Neutrophil (primary cell): ENCODE measurements around the gene APC2.

Source experiments
- H3K27ac ChIP-seq: fragments of 200-600 bp; sonication (generic); 2 replicates; pipeline ENCODE4 v1.5.1; 2016; ENCODE audit warnings: mild to moderate bottlenecking, moderate library complexity
- H3K27me3 ChIP-seq: fragments of 200-600 bp; sonication (generic); 2 replicates; pipeline ENCODE4 v1.6.0; 2016; ENCODE audit warnings: mild to moderate bottlenecking
- H3K36me3 ChIP-seq: fragments of 200-600 bp; sonication (generic); 2 replicates; pipeline ENCODE4 v1.5.1; 2017
- H3K4me1 ChIP-seq, 2 experiments: fragments of 200-600 bp in 1 of 2; sonication (generic) in 1 of 2; 1 replicate in 1 of 2; 2 replicates in 1 of 2; pipeline versions ENCODE4 v1.5.1 to v1.6.1; 2013 to 2016; ENCODE audit warnings: low read depth in 1 of 2, low read length in 1 of 2, mild to moderate bottlenecking in 1 of 2, moderate library complexity in 1 of 2; ENCODE audit not compliant: control insufficient read depth in 1 of 2, insufficient read depth in 1 of 2
- H3K4me3 ChIP-seq, 2 experiments: fragments of 200-600 bp in 1 of 2; sonication (generic) in 1 of 2; 1 replicate in 1 of 2; 2 replicates in 1 of 2; pipeline ENCODE4 v1.5.1; 2013 to 2016; ENCODE audit warnings: low read depth in 1 of 2, low read length in 1 of 2, mild to moderate bottlenecking in 1 of 2, moderate library complexity in 1 of 2
- H3K9me3 ChIP-seq: fragments of 200-600 bp; sonication (generic); 2 replicates; pipeline ENCODE4 v1.5.1; 2016
- TF ChIP-seq, protein P1 (sequence below): fragments of 200-600 bp; sonication (generic); IDR thresholded peaks from 2 replicates; pipeline ENCODE4 v1.5.1; 2016; ENCODE audit warnings: antibody characterized with exemption

Gene APC2

DNA sequence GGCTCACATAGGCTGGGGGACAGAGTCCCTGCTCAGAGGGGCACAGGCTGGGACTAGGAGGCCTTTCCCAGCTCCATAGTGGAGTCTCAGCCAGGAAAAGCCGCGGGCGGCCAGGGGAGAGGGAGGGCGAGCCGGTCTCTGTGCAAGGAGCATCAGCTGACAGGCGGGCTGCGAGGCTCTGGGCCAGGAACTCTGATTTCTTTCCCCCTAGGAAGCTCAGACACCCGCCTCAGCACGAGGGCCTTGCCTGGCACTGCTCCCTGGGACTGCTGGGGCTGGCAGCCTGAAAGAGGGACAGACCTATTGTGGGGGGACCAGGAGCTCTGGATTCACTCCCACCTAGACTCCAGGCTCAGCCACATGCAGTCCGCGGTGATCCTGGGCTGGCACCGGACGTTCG lies 71.7 kb downstream of the APC2 start:
- no peaks in the 10 kb centered on the region for H3K36me3 ChIP-seq
- H3K4me3 ChIP-seq: no peak overlapping the region
- no peak overlapping the region for H3K27ac ChIP-seq
- H3K9me3 ChIP-seq: no peaks in the 10 kb centered on the region
- H3K27me3 ChIP-seq: peaks cover 87% of the 10 kb centered on the region
- TF ChIP-seq, protein P1, sequence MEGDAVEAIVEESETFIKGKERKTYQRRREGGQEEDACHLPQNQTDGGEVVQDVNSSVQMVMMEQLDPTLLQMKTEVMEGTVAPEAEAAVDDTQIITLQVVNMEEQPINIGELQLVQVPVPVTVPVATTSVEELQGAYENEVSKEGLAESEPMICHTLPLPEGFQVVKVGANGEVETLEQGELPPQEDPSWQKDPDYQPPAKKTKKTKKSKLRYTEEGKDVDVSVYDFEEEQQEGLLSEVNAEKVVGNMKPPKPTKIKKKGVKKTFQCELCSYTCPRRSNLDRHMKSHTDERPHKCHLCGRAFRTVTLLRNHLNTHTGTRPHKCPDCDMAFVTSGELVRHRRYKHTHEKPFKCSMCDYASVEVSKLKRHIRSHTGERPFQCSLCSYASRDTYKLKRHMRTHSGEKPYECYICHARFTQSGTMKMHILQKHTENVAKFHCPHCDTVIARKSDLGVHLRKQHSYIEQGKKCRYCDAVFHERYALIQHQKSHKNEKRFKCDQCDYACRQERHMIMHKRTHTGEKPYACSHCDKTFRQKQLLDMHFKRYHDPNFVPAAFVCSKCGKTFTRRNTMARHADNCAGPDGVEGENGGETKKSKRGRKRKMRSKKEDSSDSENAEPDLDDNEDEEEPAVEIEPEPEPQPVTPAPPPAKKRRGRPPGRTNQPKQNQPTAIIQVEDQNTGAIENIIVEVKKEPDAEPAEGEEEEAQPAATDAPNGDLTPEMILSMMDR: no peak
- no peaks in the 10 kb centered on the region for H3K4me1 ChIP-seq

DNA sequence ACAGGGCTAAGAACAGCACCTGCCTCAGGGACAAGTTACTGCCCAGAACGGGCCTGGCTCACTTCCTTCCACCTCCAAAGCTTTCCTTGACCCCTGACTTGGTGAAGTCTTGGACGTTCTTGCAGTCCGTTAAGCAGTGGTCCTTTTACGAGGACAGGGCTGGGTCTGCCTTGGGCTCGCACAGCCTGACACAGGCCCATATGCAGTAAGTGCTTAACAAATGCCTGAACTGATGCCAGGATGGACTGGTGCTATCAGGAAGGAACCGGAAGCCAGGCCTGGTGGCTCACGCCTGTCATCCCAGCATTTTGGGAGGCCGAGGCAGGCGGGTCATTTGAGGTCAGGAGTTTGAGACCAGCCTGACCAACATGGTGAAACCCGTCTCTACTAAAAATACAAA lies 72.1 kb downstream of the APC2 start:
- H3K36me3 ChIP-seq: no peaks in the 10 kb centered on the region
- H3K27me3 ChIP-seq: peaks cover 87% of the 10 kb centered on the region
- no peak overlapping the region for H3K4me3 ChIP-seq

DNA sequence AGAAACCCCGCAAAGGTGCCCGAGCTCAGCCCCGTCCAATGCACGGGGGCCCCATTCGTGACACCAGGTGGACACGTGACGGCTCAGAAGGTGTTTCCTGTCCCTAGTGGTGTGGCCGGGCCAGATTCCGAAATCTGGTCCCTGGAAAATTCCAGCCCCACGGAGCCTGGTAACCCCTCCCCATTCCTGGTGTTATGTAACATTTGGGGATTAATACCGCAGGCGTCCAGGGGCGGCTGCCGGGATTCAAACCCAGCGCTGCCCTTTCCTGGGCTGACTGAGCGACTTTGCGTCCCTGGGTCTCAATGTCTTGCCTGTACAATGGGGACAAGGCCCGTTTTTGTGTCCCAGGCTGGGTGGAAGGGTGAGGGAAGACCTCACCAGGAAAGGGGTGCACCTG lies 72.9 kb downstream of the APC2 start:
- TF ChIP-seq, protein P1: no peak
- peaks cover 90% of the 10 kb centered on the region for H3K27me3 ChIP-seq

More for the DNA sequence above, 72.1 kb downstream of the APC2 start:
- no peak overlapping the region for H3K27ac ChIP-seq
- TF ChIP-seq, protein P1: no peak
- no peaks in the 10 kb centered on the region for H3K9me3 ChIP-seq
- no peaks in the 10 kb centered on the region for H3K4me1 ChIP-seq

More for the DNA sequence above, 72.9 kb downstream of the APC2 start:
- H3K4me3 ChIP-seq: no peak overlapping the region
- H3K4me1 ChIP-seq: no peaks in the 10 kb centered on the region
- H3K27ac ChIP-seq: no peak overlapping the region
- no peaks in the 10 kb centered on the region for H3K9me3 ChIP-seq
- no peaks in the 10 kb centered on the region for H3K36me3 ChIP-seq
